ENCODE data around the gene SLC4A4. TPM values are rescaled to one million over a fixed set of nuclear protein-coding genes. Genes with fewer than 3 reads are reported as not detected.

The SLC4A4 gene
- under 0.01 TPM in 1 of 2 replicates, not detected in the other for total RNA-seq

DNA sequence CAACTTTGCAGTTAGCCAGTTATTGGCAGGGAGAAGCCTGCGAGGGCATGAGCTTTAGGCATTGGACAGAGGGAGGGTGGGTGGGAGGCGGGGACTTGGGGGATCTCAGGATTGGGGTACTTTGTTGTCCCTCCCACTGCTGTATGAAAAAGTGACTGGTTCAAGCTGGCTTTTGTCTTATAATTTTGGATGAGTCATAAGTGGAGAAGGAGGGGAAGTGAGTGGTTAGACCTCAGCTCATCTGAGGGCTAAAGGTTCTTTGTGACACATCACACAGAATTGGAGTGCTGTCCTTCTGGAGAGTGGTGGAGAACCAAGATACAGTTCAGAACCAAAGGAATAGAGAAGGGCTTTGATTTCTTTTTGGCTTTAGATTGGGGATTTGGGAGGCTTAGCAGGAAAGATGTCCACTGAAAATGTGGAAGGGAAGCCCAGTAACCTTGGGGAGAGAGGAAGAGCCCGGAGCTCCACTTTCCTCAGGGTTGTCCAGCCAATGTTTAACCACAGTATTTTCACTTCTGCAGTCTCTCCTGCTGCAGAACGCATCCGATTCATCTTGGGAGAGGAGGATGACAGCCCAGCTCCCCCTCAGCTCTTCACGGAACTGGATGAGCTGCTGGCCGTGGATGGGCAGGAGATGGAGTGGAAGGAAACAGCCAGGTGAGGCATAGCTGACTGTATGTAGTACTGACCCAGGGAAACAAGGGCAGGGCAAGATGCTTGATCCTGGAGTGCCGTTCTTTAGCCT is at the start of gene SLC4A4:
Gene SLC4A4 (plus strand): TSS at position 175 of the 748 bp plus-strand sequence.

All from dermis lymphatic vessel endothelial cell (primary cell).